ENCODE results near the gene CATSPERE. TPM values are rescaled to one million over a fixed set of nuclear protein-coding genes. Genes with fewer than 3 reads are reported as not detected.
"Not testable (repeated sequence)": the region's sequence is repeated elsewhere in the genome, so short reads cannot be mapped to it uniquely, and the experiment has no call there.

The CATSPERE gene
- total and polyA plus RNA-seq, 8 donors: 0.31 to 4.6 (median 0.63) TPM; not detected in 4

DNA sequence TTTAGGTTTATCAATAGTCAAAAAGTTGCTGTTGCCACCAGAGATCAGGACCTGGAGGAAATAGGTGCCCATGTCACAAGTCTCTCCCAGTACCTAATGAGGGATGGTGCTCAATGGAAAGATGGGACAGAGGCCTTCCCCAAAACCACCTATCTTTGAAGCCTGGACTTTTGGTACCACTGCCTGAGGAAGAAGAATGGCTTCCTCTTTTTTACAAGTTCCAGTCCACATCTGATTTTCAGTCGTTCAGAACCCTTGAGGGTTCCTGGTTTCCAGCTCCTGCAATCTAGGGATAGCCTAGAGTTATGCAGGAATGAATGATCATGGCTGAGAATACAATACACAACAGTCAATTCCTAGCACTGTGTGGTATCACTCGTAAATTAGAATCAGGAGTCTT, 5.7 kb downstream of the CATSPERE start:
- intact Hi-C loops (cut with DNase I; ENCODE audit: low total_unique reads): no loop called here
- DNase-seq: no peak
- TF ChIP-seq POLR2A (IDR thresholded peaks at IDR 0.05): no peak
- Histone ChIP-seq H3K27me3 (no peaks in the 10 kb centered on the region), H3K4me3 (no peak overlapping the region), H3K36me3 (no peaks in the 10 kb centered on the region), H3K9me3 (no peaks in the 10 kb centered on the region), H3K4me1 (peaks cover 0 to 4% (median 2%) of the 10 kb centered on the region in 4 donors), H3K27ac (no peak overlapping the region)
- 82 to 88% (median 85%) methylated on average over 2 of the region's 2 CpGs for WGBS, 5 donors

DNA sequence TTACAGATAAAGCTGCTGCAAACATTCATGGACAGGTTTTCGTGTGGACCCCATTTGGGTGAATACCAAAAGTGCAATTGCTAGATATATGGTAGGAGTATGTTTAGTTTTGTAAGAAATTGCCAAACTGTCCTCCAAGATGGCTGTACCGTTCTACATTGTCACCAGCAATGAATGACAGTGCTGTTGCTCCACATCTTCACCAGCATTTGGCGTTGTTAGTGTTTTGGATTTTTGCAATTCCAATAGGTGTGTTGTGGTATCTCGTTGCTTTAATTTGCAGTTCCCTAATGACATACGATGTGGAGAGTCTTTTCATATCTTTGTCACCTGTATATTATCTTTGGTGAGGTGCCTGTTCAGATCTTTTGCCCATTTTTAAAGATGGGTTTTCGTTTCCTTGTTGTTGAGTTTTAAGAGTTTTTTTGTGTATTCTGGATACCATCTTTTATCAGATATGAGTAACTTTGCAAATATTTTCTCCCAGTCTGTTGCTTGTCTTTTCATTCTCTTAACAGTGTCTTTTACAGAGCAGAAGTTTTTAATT, 12.1 kb downstream of the CATSPERE start:
- TF ChIP-seq POLR2A (IDR thresholded peaks at IDR 0.05) (no peak), POLR2AphosphoS5 (IDR thresholded peaks at IDR 0.05) (no peak), EP300 (IDR thresholded peaks at IDR 0.05) (no peak)
- TF ChIP-seq, protein P1, sequence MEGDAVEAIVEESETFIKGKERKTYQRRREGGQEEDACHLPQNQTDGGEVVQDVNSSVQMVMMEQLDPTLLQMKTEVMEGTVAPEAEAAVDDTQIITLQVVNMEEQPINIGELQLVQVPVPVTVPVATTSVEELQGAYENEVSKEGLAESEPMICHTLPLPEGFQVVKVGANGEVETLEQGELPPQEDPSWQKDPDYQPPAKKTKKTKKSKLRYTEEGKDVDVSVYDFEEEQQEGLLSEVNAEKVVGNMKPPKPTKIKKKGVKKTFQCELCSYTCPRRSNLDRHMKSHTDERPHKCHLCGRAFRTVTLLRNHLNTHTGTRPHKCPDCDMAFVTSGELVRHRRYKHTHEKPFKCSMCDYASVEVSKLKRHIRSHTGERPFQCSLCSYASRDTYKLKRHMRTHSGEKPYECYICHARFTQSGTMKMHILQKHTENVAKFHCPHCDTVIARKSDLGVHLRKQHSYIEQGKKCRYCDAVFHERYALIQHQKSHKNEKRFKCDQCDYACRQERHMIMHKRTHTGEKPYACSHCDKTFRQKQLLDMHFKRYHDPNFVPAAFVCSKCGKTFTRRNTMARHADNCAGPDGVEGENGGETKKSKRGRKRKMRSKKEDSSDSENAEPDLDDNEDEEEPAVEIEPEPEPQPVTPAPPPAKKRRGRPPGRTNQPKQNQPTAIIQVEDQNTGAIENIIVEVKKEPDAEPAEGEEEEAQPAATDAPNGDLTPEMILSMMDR (IDR thresholded peaks at IDR 0.05): no peak
- H3K27me3 ChIP-seq: no peaks in the 10 kb centered on the region
- no peak overlapping the region for H3K27ac ChIP-seq
- intact Hi-C loops (cut with DNase I; ENCODE audit: low total_unique reads): no loop called here
- no peak for DNase-seq
- WGBS, 5 donors: 91 to 96% (median 91%) methylated on average over 6 of the region's 6 CpGs
- H3K4me1 ChIP-seq: no peaks in the 10 kb centered on the region
- peaks cover 0 to 3% (median 0%) of the 10 kb centered on the region in 4 donors for H3K9me3 ChIP-seq
- no peak overlapping the region for H3K4me3 ChIP-seq
- no peaks in the 10 kb centered on the region for H3K36me3 ChIP-seq

DNA sequence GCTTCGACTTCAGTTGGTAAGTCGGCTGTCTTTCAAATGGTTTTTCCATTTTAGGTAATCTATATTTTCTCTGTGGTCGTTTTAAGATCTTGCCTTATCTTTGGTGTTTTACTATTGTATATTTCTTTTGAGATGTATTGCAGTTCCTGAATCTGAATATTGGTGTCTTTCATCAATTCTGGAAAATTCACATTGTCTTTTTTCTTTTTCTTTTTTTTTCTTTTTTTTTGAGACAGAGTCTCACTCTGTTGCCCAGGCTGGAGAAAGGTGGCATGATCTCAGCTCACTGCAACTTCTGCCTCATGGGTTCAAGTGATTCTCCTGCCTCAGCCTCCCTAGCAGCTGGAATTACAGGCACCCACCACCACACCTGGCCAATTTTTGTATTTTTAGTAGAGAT, 23.9 kb downstream of the CATSPERE start:
- WGBS, 5 donors: 65 to 78% (median 72%) methylated on average over 3 of the region's 3 CpGs
- H3K27me3 ChIP-seq; intact Hi-C loops (cut with DNase I; ENCODE audit: low total_unique reads): not testable (repeated sequence)

DNA sequence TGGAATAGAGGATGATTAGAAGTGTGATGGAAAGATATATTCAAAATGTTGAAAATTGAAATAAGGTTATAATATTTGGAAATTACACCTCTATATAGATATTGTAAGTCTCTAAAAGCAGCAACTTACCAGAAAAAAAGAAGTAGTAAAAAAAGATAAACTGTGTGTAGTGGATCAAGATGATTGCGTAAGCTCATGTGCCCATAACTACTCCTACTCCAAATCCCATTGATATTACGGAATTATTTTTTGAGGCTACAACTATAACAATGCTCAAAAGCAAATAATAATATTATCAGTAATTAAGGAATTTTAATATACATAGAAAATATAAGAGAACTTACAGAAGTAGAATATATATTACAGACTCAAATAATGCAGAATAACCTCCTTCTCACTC, 33.6 kb downstream of the CATSPERE start:
- Histone ChIP-seq H3K27me3 (no peaks in the 10 kb centered on the region), H3K9me3 (peaks cover 0 to 5% (median 0%) of the 10 kb centered on the region in 4 donors), H3K4me3 (no peak overlapping the region), H3K4me1 (no peaks in the 10 kb centered on the region), H3K36me3 (no peaks in the 10 kb centered on the region), H3K27ac (no peak overlapping the region)
- WGBS, 5 donors: 93 to 100% (median 97%) methylated on average over 2 of the region's 2 CpGs
- intact Hi-C loops (cut with DNase I; ENCODE audit: low total_unique reads): no loop called here
- no peak for TF ChIP-seq EP300 (IDR thresholded peaks at IDR 0.05)
- TF ChIP-seq POLR2AphosphoS5 (IDR thresholded peaks at IDR 0.05): no peak
- TF ChIP-seq, protein P1 (IDR thresholded peaks at IDR 0.05): no peak
- no peak for TF ChIP-seq POLR2A (IDR thresholded peaks at IDR 0.05)
- DNase-seq: no peak

More for the DNA sequence above, 23.9 kb downstream of the CATSPERE start:
- H3K9me3 ChIP-seq, H3K36me3 ChIP-seq, DNase-seq, H3K4me3 ChIP-seq, H3K27ac ChIP-seq, H3K4me1 ChIP-seq: not testable (repeated sequence)

DNA sequence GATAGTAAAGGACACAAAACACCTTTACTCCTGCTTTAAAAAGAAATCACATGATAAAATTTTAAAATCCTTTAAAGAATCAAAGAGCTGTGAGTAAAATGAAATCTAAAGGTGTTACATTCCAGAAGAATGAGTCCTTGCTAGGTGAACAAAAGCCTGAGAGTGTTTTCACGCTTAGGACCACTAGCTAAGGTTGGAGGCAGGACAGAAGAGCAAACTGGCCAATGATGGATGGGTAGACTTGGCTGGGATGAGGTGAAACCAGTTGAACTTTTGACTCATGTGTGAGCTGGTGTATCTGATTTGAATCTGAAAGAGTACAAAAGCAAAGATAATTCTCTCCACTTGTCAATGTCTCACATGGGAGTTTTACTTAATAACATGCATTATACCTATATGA, 35.1 kb downstream of the CATSPERE start:
- no peaks in the 10 kb centered on the region for H3K36me3 ChIP-seq
- no peak overlapping the region for H3K4me3 ChIP-seq
- no peak overlapping the region for H3K27ac ChIP-seq
- no peaks in the 10 kb centered on the region for H3K27me3 ChIP-seq
- DNase-seq: no peak
- intact Hi-C loops (cut with DNase I; ENCODE audit: low total_unique reads): no loop called here
- no peak for TF ChIP-seq EP300 (IDR thresholded peaks at IDR 0.05)
- no peak for TF ChIP-seq POLR2AphosphoS5 (IDR thresholded peaks at IDR 0.05)
- TF ChIP-seq, protein P1 (IDR thresholded peaks at IDR 0.05): no peak
- TF ChIP-seq POLR2A (IDR thresholded peaks at IDR 0.05): no peak
- 59 to 84% (median 67%) methylated on average over 1 of the region's 1 CpG for WGBS, 5 donors
- H3K9me3 ChIP-seq: peaks cover 0 to 12% (median 7%) of the 10 kb centered on the region in 4 donors
- no peaks in the 10 kb centered on the region for H3K4me1 ChIP-seq
